HepG2 (cell line): ENCODE measurements around the gene CDC42EP1. TPM values are rescaled to one million over a fixed set of nuclear protein-coding genes. Genes with fewer than 3 reads are reported as not detected.

Experiments
- ATAC-seq: fragments of 200-7000 bp; cut with Tn5 transposase; 3 replicates; pipeline ENCODE4 v1.9.1; 2020; ENCODE audit warnings: mild to moderate bottlenecking, moderate library complexity
- BruUV-seq: library from RNA; stranded (reverse); fragments of 400-500 nt; replicated peaks from 2 replicates; lab custom pipeline; 2021; lab: Mats Ljungman, UMichigan
- CTCF ChIA-PET: fragments of 300-600 bp; formaldehyde crosslinking; extraction: SDS; loops from one replicate; lab custom pipeline; 2021; ENCODE audit warnings: low total read pairs, inconsistent platforms, low intra/inter-chr PET ratio; lab: Yijun Ruan, JAX
- POLR2A ChIA-PET: fragments of 350-600 bp; sonication (Branson Sonifier 250); formaldehyde crosslinking; loops from one replicate; lab custom pipeline; 2020; ENCODE audit warnings: antibody characterized with exemption, inconsistent platforms; lab: Yijun Ruan, JAX
- DNase-seq: peaks from one replicate; pipeline ENCODE4 v3.0.0-alpha.2; 2015; ENCODE audit warnings: low spot score
- FAIRE-seq: peaks from 3 replicates; lab custom pipeline; 2011; peaks lifted over from hg19 to GRCh38; lab: Jason Lieb, UNC
- H2AFZ ChIP-seq: one replicate; pipeline ENCODE4 v1.6.1; 2011; ENCODE audit warnings: low read length, inconsistent platforms
- H3K27ac ChIP-seq: fragments of 300-600 bp; 3 replicates; pipeline ENCODE4 v1.8.0; 2011; ENCODE audit warnings: mixed run types, mild to moderate bottlenecking, mixed read lengths, low read length, inconsistent platforms; ENCODE audit not compliant: insufficient read depth; ENCODE audit errors: extremely low read length
- H3K27me3 ChIP-seq, 2 experiments: fragments of 200-600 bp in 1 of 2; 2 replicates in 1 of 2; 3 replicates in 1 of 2; pipeline versions ENCODE4 v1.6.0 to v1.8.0; 2011; ENCODE audit warnings: low read length in 2 of 2, mild to moderate bottlenecking in 2 of 2, moderate library complexity in 2 of 2, inconsistent platforms in 1 of 2; ENCODE audit not compliant: insufficient read depth in 2 of 2, control insufficient read depth in 1 of 2
- H3K36me3 ChIP-seq, 2 experiments: fragments of 200-600 bp in 1 of 2; replicated peaks in 1 of 2; 2 replicates in 1 of 2; 3 replicates in 1 of 2; pipeline versions ENCODE4 v1.5.1 to v1.8.0; 2011; ENCODE audit warnings: low read length in 2 of 2, inconsistent platforms in 1 of 2; ENCODE audit not compliant: insufficient read depth in 2 of 2, control insufficient read depth in 1 of 2
- H3K4me1 ChIP-seq: 2 replicates; pipeline ENCODE4 v1.5.1; 2012; ENCODE audit warnings: low read length, inconsistent platforms; ENCODE audit not compliant: insufficient read depth
- H3K4me2 ChIP-seq: 2 replicates; pipeline ENCODE4 v1.6.0; 2011; ENCODE audit warnings: low read depth, low read length, inconsistent platforms
- H3K4me3 ChIP-seq, 3 experiments: fragments of 200-600 bp in 1 of 3; sonication (generic), shearing (Covaris generic) in 1 of 3; replicated peaks in 1 of 3; 2 replicates each; pipeline ENCODE4 v1.5.1; 2011 to 2016; ENCODE audit warnings: low read length in 3 of 3, inconsistent platforms in 2 of 3, low read depth in 2 of 3, mild to moderate bottlenecking in 2 of 3, control low read depth in 1 of 3, mixed read lengths in 1 of 3; ENCODE audit not compliant: insufficient read depth in 1 of 3
- H3K79me2 ChIP-seq: one replicate; pipeline ENCODE4 v1.6.1; 2011; ENCODE audit warnings: low read length, inconsistent platforms; ENCODE audit not compliant: insufficient read depth
- H3K9ac ChIP-seq: 2 replicates; pipeline ENCODE4 v1.6.0; 2011; ENCODE audit warnings: mild to moderate bottlenecking, low read depth, low read length, inconsistent platforms; ENCODE audit not compliant: insufficient read depth
- H3K9me3 ChIP-seq: 2 replicates; pipeline ENCODE4 v1.5.1; 2012; ENCODE audit warnings: mild to moderate bottlenecking, low read length
- H4K20me1 ChIP-seq: 2 replicates; pipeline ENCODE4 v1.6.0; 2011; ENCODE audit warnings: inconsistent platforms, mild to moderate bottlenecking, low read length, moderate library complexity; ENCODE audit not compliant: insufficient read depth
- ARID2 ChIP-seq: sonication (generic); formaldehyde crosslinking; IDR thresholded peaks from 2 replicates; pipeline ENCODE4 v1.8.1; 2022; ENCODE audit warnings: mild to moderate bottlenecking, missing genetic modification reagents, borderline replicate concordance
- GABPA ChIP-seq, 2 experiments: IDR thresholded peaks; 2 replicates each; pipeline ENCODE4 v1.6.1; 2011 to 2016; ENCODE audit warnings: low read depth in 2 of 2, low read length in 1 of 2, missing biosample characterization in 1 of 2, missing genetic modification characterization in 1 of 2
- GTF2F1 ChIP-seq: fragments of 150-350 bp; IDR thresholded peaks from 2 replicates; pipeline ENCODE4 v1.6.1; 2014; ENCODE audit warnings: low read length
- KDM5B ChIP-seq: sonication (generic); formaldehyde crosslinking; IDR thresholded peaks from 2 replicates; pipeline ENCODE4 v1.4.0; 2020; ENCODE audit warnings: missing genetic modification reagents, mild to moderate bottlenecking, borderline replicate concordance
- KLF6 ChIP-seq: IDR thresholded peaks from 2 replicates; pipeline ENCODE4 v1.8.0; 2016; ENCODE audit warnings: missing biosample characterization, missing genetic modification reagents
- SYNCRIP ChIP-seq: fragments of 200-400 bp; formaldehyde crosslinking; IDR thresholded peaks from 2 replicates; pipeline ENCODE4 v1.6.1; 2018; ENCODE audit warnings: mild to moderate bottlenecking, low read depth, low read length; ENCODE audit not compliant: insufficient read depth
- TBP ChIP-seq: sonication (generic); formaldehyde crosslinking; IDR thresholded peaks from 2 replicates; pipeline ENCODE4 v1.5.0; 2020; ENCODE audit warnings: missing genetic modification reagents
- ZNF564 ChIP-seq: sonication (generic); formaldehyde crosslinking; IDR thresholded peaks from 2 replicates; pipeline ENCODE4 v1.8.1; 2023; ENCODE audit warnings: mild to moderate bottlenecking, missing genetic modification reagents
- ZNF776 ChIP-seq: sonication (generic); formaldehyde crosslinking; IDR thresholded peaks from 2 replicates; pipeline ENCODE4 v1.4.0; 2020; ENCODE audit warnings: mild to moderate bottlenecking, missing genetic modification reagents
- WGBS: methylation state at CpG from one replicate; pipeline ENCODE4 v1.1.6; 2017; ENCODE audit warnings: low lambda C conversion rate; 5-methylcytosine and 5-hydroxymethylcytosine counted together
- in situ Hi-C: cut with HindIII; loops from 2 replicates; pipeline ENCODE4 v1.10.0; 2017; ENCODE audit warnings: low pct_unique_long_range_greater_than_20kb; ENCODE audit not compliant: extremely low pct_ligation_motif_present
- intact Hi-C: fragments of 100-400 bp; cut with micrococcal nuclease; formaldehyde crosslinking; loops from one replicate; pipeline ENCODE4 v1.10.0; 2022; ENCODE audit not compliant: unreplicated experiment
- polyA plus RNA-seq, 8 experiments: library from polyadenylated mRNA; depleted of rRNA in 3 of 8; stranded (reverse) in 7 of 8; unstranded in 1 of 8; fragments of >200 nt; fragmentation: Illumina TruSeq in 4 of 8; extraction: Trizol in 4 of 8; gene quantifications; 2 replicates each; pipeline versions ENCODE4 v1.2.1 to v1.2.3, GENCODE V29; 2011 to 2016; ENCODE audit warnings: low read depth in 4 of 8, missing spikeins in 1 of 8, mixed read lengths in 1 of 8; ENCODE audit not compliant: insufficient read depth in 1 of 8
- total RNA-seq, 5 experiments: library from RNA; depleted of rRNA; stranded (reverse); fragments of >200 nt; fragmentation: Illumina TruSeq; extraction: Trizol; gene quantifications; 2 replicates each; pipeline ENCODE4 v1.2.3, GENCODE V29; 2016; ENCODE audit warnings: low read depth in 1 of 5
- TF ChIP-seq, protein P1 (sequence below): sonication (generic); formaldehyde crosslinking; IDR thresholded peaks from 2 replicates; pipeline ENCODE4 v1.5.0; 2020; ENCODE audit warnings: mild to moderate bottlenecking, missing genetic modification reagents
- TF ChIP-seq, protein P2 (sequence below): sonication (generic); formaldehyde crosslinking; IDR thresholded peaks from 2 replicates; pipeline ENCODE4 v1.8.0; 2022; ENCODE audit warnings: mild to moderate bottlenecking, missing genetic modification reagents; ENCODE audit not compliant: insufficient replicate concordance
- TF ChIP-seq, protein P3 (sequence below): sonication (generic); formaldehyde crosslinking; IDR thresholded peaks from 2 replicates; pipeline ENCODE4 v1.8.0; 2022; ENCODE audit warnings: missing genetic modification reagents, mild to moderate bottlenecking, moderate library complexity, borderline replicate concordance
- TF ChIP-seq, protein P4 (sequence below): sonication (generic); formaldehyde crosslinking; IDR thresholded peaks from 2 replicates; pipeline ENCODE4 v1.8.0; 2022; ENCODE audit warnings: mild to moderate bottlenecking, missing genetic modification reagents, moderate library complexity

CDC42EP1 gene
- total and polyA plus RNA-seq, 2 of the 13 experiments (the other 11 are each of a cell fraction or from before 2014, with no cell fraction given) = 17.1 to 29.5 TPM

DNA sequence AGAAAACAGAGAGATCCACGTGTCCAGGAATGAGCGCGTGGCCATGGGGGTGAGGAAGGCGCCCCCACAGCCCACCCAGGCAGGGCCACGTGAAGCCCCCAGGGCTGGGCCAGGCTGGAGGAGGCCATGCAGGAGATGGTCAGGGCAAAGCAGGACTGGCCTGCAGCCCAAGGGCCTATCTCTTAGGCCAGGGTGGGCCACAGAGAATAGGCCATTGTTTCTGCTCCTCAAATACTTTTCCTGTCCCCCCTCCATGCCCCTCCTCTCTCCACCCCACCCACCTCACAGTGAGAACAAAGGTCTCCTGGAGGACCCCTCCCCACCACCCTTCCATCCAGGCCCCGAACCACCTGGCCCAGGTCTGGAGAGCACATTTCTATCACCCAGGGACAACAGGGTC, 8.3 kb upstream of the CDC42EP1 start (continued):
- TF ChIP-seq, protein P1, sequence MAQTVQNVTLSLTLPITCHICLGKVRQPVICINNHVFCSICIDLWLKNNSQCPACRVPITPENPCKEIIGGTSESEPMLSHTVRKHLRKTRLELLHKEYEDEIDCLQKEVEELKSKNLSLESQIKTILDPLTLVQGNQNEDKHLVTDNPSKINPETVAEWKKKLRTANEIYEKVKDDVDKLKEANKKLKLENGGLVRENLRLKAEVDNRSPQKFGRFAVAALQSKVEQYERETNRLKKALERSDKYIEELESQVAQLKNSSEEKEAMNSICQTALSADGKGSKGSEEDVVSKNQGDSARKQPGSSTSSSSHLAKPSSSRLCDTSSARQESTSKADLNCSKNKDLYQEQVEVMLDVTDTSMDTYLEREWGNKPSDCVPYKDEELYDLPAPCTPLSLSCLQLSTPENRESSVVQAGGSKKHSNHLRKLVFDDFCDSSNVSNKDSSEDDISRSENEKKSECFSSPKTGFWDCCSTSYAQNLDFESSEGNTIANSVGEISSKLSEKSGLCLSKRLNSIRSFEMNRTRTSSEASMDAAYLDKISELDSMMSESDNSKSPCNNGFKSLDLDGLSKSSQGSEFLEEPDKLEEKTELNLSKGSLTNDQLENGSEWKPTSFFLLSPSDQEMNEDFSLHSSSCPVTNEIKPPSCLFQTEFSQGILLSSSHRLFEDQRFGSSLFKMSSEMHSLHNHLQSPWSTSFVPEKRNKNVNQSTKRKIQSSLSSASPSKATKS = no peak
- TF ChIP-seq SYNCRIP (no peak), GTF2F1 (no peak)
- TF ChIP-seq, all 625 proteins: peak for 9

DNA sequence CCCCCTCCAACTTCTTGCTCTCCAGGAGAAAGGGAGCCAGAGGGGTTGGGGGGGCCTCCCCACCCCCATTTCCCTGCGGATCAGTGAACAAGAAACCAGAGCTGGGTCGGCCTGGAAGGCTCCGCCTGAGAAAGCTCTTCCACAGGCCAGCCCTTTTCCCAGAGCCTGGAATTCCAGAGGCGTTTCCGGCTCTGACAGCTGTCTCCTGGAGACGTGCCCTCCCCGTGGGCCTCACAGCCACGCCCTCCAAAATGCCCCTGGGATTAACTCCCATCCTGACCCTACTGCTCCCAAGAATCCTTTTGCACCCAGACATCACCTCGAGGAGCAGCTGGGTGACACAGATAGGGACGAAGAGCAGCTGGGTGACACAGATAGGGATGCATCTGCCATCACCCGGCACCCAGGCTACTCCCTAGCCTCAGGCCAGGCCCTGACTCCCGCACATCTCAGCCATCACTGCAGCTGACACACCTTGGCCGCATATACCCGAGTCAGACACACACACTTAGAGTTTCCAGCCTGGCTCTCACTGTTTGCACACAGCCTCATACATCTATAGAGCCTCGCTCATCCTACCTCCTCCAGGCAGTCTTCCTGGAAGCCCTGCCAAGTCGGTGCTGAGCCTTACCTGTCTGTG, 7.6 kb upstream of the CDC42EP1 start:
- Histone ChIP-seq H3K36me3 (no peaks in the 10 kb centered on the region), H3K4me3 (peak overlapping the region; percentile 6 to 59 (median 42); a peak in 4 of 6 replicates), H3K9ac (no peak overlapping the region), H2AFZ (no peak overlapping the region), H3K4me2 (peak overlapping the region; percentile 68), H3K4me1 (peaks cover 98% of the 10 kb centered on the region), H3K79me2 (no peaks in the 10 kb centered on the region), H3K27ac (peak overlapping the region; percentile 25), H4K20me1 (no peaks in the 10 kb centered on the region), H3K27me3 (no peaks in the 10 kb centered on the region; a peak in 1 of 5 replicates), H3K9me3 (no peaks in the 10 kb centered on the region)
- intact Hi-C loops (no loop called here), in situ Hi-C loops (no loop called here)
- POLR2A ChIA-PET = interaction anchor here (0.5 to 16.3 kb wide), 4 partner anchors 10 to 399 kb away, joined by 3 to 976 read pairs (median 4); partner anchors contain the start of gene CDC42EP1
- CTCF ChIA-PET = no interaction called here
- 7% methylated on average over 14 of the region's 16 CpGs for WGBS
- FAIRE-seq (no peak), ATAC-seq (peak; percentile 53), DNase-seq (no peak)
- no TSS peak for BruUV-seq
- TF ChIP-seq ZNF564 (CRISPR knock-in tag) (no peak), ARID2 (CRISPR knock-in tag) (0 out of 2 replicates have a peak, but pooled peaks have one; percentile 30), TBP (no peak), ZNF776 (CRISPR knock-in tag) (0 out of 2 replicates have a peak, but pooled peaks have one; percentile 48), KDM5B (CRISPR knock-in tag) (no peak), GABPA (IDR thresholded peaks at IDR 0.05; ENCODE audit: low read depth, low read length) (no peak), GABPA (CRISPR knock-in tag; IDR thresholded peaks at IDR 0.05; ENCODE audit: low read depth) (peak; percentile 44), KLF6 (CRISPR knock-in tag) (no peak)
- TF ChIP-seq, protein P2, sequence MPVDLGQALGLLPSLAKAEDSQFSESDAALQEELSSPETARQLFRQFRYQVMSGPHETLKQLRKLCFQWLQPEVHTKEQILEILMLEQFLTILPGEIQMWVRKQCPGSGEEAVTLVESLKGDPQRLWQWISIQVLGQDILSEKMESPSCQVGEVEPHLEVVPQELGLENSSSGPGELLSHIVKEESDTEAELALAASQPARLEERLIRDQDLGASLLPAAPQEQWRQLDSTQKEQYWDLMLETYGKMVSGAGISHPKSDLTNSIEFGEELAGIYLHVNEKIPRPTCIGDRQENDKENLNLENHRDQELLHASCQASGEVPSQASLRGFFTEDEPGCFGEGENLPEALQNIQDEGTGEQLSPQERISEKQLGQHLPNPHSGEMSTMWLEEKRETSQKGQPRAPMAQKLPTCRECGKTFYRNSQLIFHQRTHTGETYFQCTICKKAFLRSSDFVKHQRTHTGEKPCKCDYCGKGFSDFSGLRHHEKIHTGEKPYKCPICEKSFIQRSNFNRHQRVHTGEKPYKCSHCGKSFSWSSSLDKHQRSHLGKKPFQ (CRISPR knock-in tag) = no peak
- TF ChIP-seq, protein P3, sequence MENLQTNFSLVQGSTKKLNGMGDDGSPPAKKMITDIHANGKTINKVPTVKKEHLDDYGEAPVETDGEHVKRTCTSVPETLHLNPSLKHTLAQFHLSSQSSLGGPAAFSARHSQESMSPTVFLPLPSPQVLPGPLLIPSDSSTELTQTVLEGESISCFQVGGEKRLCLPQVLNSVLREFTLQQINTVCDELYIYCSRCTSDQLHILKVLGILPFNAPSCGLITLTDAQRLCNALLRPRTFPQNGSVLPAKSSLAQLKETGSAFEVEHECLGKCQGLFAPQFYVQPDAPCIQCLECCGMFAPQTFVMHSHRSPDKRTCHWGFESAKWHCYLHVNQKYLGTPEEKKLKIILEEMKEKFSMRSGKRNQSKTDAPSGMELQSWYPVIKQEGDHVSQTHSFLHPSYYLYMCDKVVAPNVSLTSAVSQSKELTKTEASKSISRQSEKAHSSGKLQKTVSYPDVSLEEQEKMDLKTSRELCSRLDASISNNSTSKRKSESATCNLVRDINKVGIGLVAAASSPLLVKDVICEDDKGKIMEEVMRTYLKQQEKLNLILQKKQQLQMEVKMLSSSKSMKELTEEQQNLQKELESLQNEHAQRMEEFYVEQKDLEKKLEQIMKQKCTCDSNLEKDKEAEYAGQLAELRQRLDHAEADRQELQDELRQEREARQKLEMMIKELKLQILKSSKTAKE = no peak
- TF ChIP-seq, protein P4, sequence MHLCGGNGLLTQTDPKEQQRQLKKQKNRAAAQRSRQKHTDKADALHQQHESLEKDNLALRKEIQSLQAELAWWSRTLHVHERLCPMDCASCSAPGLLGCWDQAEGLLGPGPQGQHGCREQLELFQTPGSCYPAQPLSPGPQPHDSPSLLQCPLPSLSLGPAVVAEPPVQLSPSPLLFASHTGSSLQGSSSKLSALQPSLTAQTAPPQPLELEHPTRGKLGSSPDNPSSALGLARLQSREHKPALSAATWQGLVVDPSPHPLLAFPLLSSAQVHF (CRISPR knock-in tag) = no peak
